NT2/D1 (cell line): ENCODE data around the gene CTSF.

ENCODE experiments used
- DNase-seq: peaks from one replicate; pipeline ENCODE4 v3.0.0-alpha.2; 2011; ENCODE audit warnings: low read depth, low spot score
- H3K27me3 ChIP-seq: 2 replicates; pipeline ENCODE4 v1.6.0; 2011; ENCODE audit warnings: mild to moderate bottlenecking; ENCODE audit not compliant: insufficient read length, insufficient read depth
- H3K36me3 ChIP-seq: 2 replicates; pipeline ENCODE4 v1.6.1; 2011; ENCODE audit warnings: mild to moderate bottlenecking, low read length, mixed read lengths; ENCODE audit not compliant: insufficient read depth, insufficient read length
- H3K4me1 ChIP-seq: 2 replicates; pipeline ENCODE4 v1.5.1; 2011; ENCODE audit not compliant: insufficient read depth, insufficient read length
- H3K4me3 ChIP-seq: 2 replicates; pipeline ENCODE4 v1.5.1; 2011; ENCODE audit warnings: low read depth; ENCODE audit not compliant: insufficient read length
- H3K9ac ChIP-seq: 2 replicates; pipeline ENCODE4 v1.6.0; 2011; ENCODE audit warnings: low read depth; ENCODE audit not compliant: insufficient read length
- H3K9me3 ChIP-seq: 2 replicates; pipeline ENCODE4 v1.5.1; 2011; ENCODE audit warnings: mild to moderate bottlenecking, low read length; ENCODE audit not compliant: insufficient read depth
- SUZ12 ChIP-seq: IDR thresholded peaks from 2 replicates; pipeline ENCODE4 v1.6.1; 2011; ENCODE audit not compliant: insufficient read length, insufficient read depth; ENCODE audit errors: extremely low read depth
- YY1 ChIP-seq: IDR thresholded peaks from 2 replicates; pipeline ENCODE4 v1.6.1; 2011; ENCODE audit not compliant: insufficient read length, insufficient read depth
- ZNF274 ChIP-seq: IDR thresholded peaks from 2 replicates; pipeline ENCODE4 v1.6.1; 2011; ENCODE audit warnings: mild to moderate bottlenecking, low read depth, low read length

The CTSF gene

DNA sequence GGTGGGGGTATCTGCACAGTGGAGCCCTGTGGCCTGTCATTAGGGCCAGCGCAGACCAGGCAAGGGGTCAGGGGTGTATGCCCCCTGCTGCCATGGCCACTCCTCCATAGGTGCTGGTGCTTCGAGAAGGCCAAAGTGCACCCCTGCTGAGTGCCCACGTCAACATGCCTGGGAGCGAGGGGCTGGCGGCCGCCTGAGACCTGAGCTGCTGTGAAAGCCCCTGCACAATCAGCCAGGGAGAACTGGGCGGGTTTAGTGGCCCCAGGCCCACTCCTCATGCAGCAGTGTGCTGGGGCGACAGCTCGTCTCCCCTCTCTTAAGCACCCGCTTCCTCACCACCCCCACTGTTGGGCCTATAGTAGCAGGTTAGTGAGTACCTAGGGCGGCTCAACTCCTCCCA lies 36.6 kb downstream of the CTSF start:
- peaks cover 19% of the 10 kb centered on the region for H3K4me1 ChIP-seq
- TF ChIP-seq SUZ12 (no peak), YY1 (no peak)
- peaks cover 74% of the 10 kb centered on the region for H3K36me3 ChIP-seq
- no peak for DNase-seq
- no peak overlapping the region for H3K4me3 ChIP-seq
- no peaks in the 10 kb centered on the region for H3K27me3 ChIP-seq
- no peak overlapping the region for H3K9ac ChIP-seq
- no peaks in the 10 kb centered on the region for H3K9me3 ChIP-seq

DNA sequence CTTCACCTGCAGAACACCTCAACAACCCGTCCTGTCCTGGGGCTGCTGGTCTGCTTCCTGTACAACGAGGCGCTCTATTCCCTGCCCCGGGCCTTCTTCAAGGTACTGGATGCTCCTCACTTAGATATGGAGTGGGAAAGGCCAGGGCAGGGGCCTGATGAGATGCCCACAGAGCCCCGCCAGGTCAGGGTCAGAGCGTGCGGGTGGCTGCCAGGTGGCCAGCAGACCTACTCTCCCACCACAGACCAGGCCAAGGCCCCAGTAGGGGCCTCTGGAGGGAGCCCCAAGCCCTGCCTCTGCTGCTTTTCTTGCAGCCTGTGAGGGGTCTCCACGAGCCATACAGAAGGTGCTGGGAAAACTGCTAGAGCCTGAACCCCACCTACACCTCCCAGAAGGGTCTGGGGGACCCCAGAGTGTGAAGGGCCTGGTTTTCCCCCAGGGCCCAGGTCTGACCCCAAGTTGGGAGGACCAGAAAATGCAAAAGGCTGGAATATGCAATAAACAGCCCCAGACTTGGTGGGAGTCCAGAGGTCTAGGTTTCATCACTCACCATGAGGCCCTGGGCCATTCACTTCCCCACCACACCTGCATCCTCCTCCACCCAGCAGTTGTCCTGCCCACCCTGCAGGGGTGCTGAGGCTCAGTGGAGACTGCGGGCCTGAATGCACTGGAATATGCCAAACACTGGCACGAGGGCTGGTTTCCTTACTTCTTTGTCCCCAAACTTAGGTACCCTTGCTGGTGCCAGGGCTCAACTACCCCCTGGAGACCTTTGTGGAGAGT lies 37.3 kb downstream of the CTSF start:
- Histone ChIP-seq H3K4me1 (peaks cover 19% of the 10 kb centered on the region), H3K9ac (no peak overlapping the region), H3K9me3 (no peaks in the 10 kb centered on the region), H3K4me3 (no peak overlapping the region), H3K27me3 (no peaks in the 10 kb centered on the region), H3K36me3 (peaks cover 75% of the 10 kb centered on the region)
- DNase-seq: no peak
- no peak for TF ChIP-seq SUZ12
- TF ChIP-seq YY1: no peak
- TF ChIP-seq ZNF274: no peak

DNA sequence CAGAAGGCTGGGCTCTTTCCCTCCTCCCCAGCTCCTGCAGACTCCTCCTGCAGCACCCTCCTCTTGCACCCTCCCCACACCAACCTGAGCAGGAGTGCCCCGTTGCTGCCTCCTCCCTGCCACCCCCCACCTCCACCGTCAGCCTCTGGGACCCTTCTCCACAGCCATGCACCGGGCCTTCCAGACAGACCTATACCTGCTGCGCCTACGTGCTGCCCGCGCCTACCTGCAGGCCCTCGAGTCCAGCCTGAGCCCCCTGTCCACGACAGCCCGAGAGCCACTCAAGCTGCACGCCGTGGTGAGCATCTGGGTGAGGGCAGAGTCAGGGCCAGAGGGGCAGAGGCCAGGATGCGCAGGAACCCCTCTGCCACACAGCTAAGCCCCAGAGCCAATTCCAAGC lies 38.8 kb downstream of the CTSF start:
- TF ChIP-seq ZNF274 (no peak), SUZ12 (no peak), YY1 (no peak)
- no peak overlapping the region for H3K9ac ChIP-seq
- peaks cover 69% of the 10 kb centered on the region for H3K36me3 ChIP-seq
- H3K9me3 ChIP-seq: no peaks in the 10 kb centered on the region
- no peak for DNase-seq
- H3K4me1 ChIP-seq: peaks cover 19% of the 10 kb centered on the region
- H3K27me3 ChIP-seq: no peaks in the 10 kb centered on the region
- no peak overlapping the region for H3K4me3 ChIP-seq

DNA sequence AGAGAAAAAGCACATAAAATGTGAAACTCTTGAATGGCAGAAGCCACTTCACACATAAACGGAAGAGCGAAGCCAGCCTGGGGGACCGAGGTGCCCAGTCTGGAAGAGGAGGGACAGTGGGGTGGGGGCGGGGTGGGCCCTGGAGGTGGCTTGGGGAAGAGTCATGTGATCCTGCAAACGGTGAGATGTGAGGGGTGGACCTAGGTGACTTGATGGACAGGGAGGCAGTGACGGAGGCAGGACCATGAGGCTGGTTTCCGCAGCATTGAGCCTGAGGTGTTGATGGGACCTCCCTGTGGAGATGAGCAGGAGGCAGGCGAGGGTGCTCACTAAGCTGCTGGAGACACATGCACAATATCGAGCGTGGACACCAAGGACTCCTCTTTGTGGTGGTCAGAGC lies 39.3 kb downstream of the CTSF start:
- H3K36me3 ChIP-seq: peaks cover 73% of the 10 kb centered on the region
- peaks cover 19% of the 10 kb centered on the region for H3K4me1 ChIP-seq
- TF ChIP-seq SUZ12: no peak
- no peak for TF ChIP-seq YY1
- TF ChIP-seq ZNF274: no peak
- no peak overlapping the region for H3K9ac ChIP-seq
- H3K27me3 ChIP-seq: no peaks in the 10 kb centered on the region
- H3K9me3 ChIP-seq: no peaks in the 10 kb centered on the region
- no peak overlapping the region for H3K4me3 ChIP-seq
- no peak for DNase-seq

DNA sequence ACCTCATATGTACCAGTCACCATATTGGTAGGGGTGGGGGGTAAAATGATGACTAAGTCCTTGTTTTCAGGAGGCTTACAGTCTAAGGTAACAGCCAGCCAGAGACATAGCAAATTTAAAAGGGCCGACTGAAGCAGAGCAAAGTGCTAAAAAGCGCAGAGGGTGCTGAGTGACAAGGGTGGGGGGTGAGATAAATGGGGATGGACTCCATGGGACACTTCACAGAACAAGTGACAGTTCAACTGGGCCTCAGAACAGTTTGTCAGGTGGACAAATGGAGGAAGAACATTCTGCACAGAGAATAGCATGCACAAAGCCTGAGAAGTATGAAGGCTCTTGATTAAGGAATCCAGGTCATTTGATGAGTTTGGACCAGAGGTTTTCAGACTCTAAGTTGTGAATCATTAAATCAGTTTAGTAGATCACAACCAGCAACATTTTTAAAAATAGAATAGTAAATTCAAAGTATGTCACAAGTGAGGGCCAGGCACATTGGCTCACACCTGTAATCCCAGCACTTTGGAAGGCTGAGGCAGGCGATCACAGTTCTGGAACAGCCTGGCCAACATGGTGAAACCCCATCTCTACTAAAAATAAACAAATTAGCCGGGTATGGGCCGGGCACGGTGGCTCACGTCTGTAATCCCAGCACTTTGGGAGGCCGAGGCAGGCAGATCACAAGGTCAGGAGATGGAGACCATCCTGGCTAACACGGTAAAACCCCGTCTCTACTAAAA lies 43.9 kb downstream of the CTSF start:
- Histone ChIP-seq H3K36me3 (peaks cover 80% of the 10 kb centered on the region), H3K27me3 (no peaks in the 10 kb centered on the region), H3K4me1 (peaks cover 3% of the 10 kb centered on the region), H3K4me3 (no peak overlapping the region), H3K9ac (no peak overlapping the region), H3K9me3 (no peaks in the 10 kb centered on the region)
- DNase-seq: no peak
- TF ChIP-seq ZNF274 (no peak), SUZ12 (no peak), YY1 (no peak)

DNA sequence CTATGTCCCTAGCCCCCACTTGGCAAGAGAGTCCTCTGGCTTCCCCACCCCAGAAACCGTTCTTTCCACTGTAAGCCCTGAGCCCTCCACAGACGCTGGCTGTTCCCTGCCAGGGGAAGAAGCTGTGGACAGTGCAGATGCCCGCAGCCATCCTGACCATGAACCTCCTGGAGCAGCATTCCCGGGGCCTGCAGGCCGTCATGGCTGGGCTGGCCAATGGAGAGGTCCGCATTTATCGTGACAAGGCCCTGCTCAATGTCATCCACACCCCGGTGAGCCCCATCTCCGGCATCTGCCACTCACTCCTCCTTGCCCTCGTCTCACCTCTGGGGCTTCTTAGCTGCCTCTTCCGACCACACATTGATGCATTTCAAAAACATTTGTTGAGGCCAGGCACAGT lies 44.8 kb downstream of the CTSF start:
- no peaks in the 10 kb centered on the region for H3K9me3 ChIP-seq
- peaks cover 84% of the 10 kb centered on the region for H3K36me3 ChIP-seq
- H3K4me3 ChIP-seq: no peak overlapping the region
- no peaks in the 10 kb centered on the region for H3K4me1 ChIP-seq
- TF ChIP-seq ZNF274 (no peak), SUZ12 (no peak), YY1 (no peak)
- DNase-seq: no peak
- no peaks in the 10 kb centered on the region for H3K27me3 ChIP-seq
- no peak overlapping the region for H3K9ac ChIP-seq
